Measurements from ENCODE around the gene RND3. TPM values are rescaled to one million over a fixed set of nuclear protein-coding genes. Genes with fewer than 3 reads are reported as not detected.

RND3 gene
- total and polyA plus RNA-seq, 3 experiments from 2014 or later: not detected

DNA sequence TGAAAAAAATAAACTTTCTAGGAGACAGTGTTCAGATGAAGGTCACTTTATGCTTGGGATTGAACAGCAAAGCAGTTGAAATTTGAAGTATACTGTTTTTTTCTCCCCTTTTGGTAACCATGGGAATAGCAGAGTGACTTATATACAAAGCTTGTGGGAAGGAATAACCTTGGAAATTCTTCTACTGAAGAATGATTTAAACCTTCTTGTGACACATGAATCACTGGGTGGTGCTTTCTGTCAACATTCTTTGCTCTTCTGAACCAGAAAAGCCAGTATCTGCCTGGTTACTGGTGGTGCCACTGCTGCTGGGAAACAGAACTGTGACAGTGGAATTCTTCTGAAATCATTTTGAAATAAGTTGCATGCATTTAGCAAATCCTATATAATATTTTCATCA is 39.4 kb upstream of the RND3 start:
- ChIA-PET CTCF (no interaction called here), POLR2A (no interaction called here)
- H3K27ac ChIP-seq (ENCODE audit: low read depth, low read length): no peak overlapping the region
- no peaks in the 10 kb centered on the region for H3K4me1 ChIP-seq (ENCODE audit: insufficient read depth, low read length)
- Mint-ChIP-seq H3K4me1 (no peaks in the 10 kb centered on the region), H3K4me3 (no peak overlapping the region), H3K36me3 (no peaks in the 10 kb centered on the region), H3K9me3 (peaks cover 0 to 2% (median 0%) of the 10 kb centered on the region in 5 donors), H3K27me3 (peaks cover 0 to 2% of the 10 kb centered on the region in 2 donors), H3K27ac (no peak overlapping the region)
- no peak overlapping the region for H3K4me3 ChIP-seq (ENCODE audit: low read length)
- H3K9me3 ChIP-seq (ENCODE audit: low read length): no peaks in the 10 kb centered on the region
- no peaks in the 10 kb centered on the region for H3K36me3 ChIP-seq (ENCODE audit: insufficient read depth, low read length)
- DNase-seq: no peak
- H3K27me3 ChIP-seq (ENCODE audit: insufficient read depth, low read length, poor library complexity, severe bottlenecking): no peaks in the 10 kb centered on the region

DNA sequence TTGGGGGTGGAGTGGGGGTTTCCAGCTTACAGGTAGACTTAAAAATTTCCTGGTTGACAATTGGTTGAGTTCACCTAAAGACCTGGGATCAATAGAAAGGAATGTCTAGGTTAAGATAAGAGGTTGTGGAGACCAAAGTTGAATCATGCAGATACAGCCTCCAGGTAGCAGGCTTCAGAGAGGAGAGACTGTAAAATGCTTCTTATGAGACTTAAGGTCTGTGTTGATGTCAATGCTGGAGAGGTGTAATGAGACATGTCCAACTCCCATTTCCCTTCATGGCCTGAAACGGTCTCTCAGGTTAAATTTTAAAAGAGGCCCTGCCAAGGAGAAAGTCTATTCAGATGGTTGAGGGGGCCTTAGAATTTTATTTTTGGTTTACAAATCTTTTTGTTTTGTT is 38.5 kb upstream of the RND3 start:
- DNase-seq: no peak
- Mint-ChIP-seq H3K36me3 (no peaks in the 10 kb centered on the region), H3K4me1 (no peaks in the 10 kb centered on the region), H3K4me3 (no peak overlapping the region), H3K9me3 (peaks cover 0 to 2% (median 0%) of the 10 kb centered on the region in 5 donors), H3K27ac (no peak overlapping the region), H3K27me3 (peaks cover 0 to 2% of the 10 kb centered on the region in 2 donors)
- ChIA-PET CTCF (no interaction called here), POLR2A (no interaction called here)
- H3K4me3 ChIP-seq (ENCODE audit: low read length): no peak overlapping the region
- H3K27ac ChIP-seq (ENCODE audit: low read depth, low read length): no peak overlapping the region
- no peaks in the 10 kb centered on the region for H3K36me3 ChIP-seq (ENCODE audit: insufficient read depth, low read length)
- H3K4me1 ChIP-seq (ENCODE audit: insufficient read depth, low read length): no peaks in the 10 kb centered on the region
- H3K9me3 ChIP-seq (ENCODE audit: low read length): no peaks in the 10 kb centered on the region
- no peaks in the 10 kb centered on the region for H3K27me3 ChIP-seq (ENCODE audit: insufficient read depth, low read length, poor library complexity, severe bottlenecking)

DNA sequence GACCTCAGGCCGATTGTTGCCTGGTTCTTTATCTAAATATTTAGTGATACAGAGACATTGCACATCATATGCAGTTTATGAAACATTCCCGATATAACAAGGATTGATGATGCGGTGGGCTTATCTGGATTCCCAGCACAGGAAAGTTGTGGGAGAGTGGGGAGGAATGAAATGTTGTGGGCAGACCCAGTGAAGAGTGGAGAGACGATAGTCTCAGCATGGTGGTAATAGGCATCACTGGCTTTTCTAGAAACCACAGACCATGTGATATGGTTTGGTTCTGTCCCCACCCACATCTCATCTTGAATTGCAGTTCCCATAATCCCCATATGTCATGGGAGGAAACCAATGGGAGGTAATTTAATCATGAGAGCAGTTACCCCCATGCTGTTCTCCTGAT is 34.8 kb upstream of the RND3 start:
- Histone ChIP-seq H3K36me3 (ENCODE audit: insufficient read depth, low read length) (no peaks in the 10 kb centered on the region), H3K4me3 (ENCODE audit: low read length) (no peak overlapping the region), H3K4me1 (ENCODE audit: insufficient read depth, low read length) (no peaks in the 10 kb centered on the region), H3K27ac (ENCODE audit: low read depth, low read length) (no peak overlapping the region), H3K27me3 (ENCODE audit: insufficient read depth, low read length, poor library complexity, severe bottlenecking) (no peaks in the 10 kb centered on the region), H3K9me3 (ENCODE audit: low read length) (no peaks in the 10 kb centered on the region)
- POLR2A ChIA-PET: no interaction called here
- peaks cover 0 to 5% (median 2%) of the 10 kb centered on the region in 5 donors for H3K9me3 Mint-ChIP-seq
- CTCF ChIA-PET: no interaction called here
- H3K27ac Mint-ChIP-seq: no peak overlapping the region
- no peak overlapping the region for H3K4me3 Mint-ChIP-seq
- H3K36me3 Mint-ChIP-seq: no peaks in the 10 kb centered on the region
- H3K27me3 Mint-ChIP-seq: no peaks in the 10 kb centered on the region
- no peaks in the 10 kb centered on the region for H3K4me1 Mint-ChIP-seq
- no peak for DNase-seq

DNA sequence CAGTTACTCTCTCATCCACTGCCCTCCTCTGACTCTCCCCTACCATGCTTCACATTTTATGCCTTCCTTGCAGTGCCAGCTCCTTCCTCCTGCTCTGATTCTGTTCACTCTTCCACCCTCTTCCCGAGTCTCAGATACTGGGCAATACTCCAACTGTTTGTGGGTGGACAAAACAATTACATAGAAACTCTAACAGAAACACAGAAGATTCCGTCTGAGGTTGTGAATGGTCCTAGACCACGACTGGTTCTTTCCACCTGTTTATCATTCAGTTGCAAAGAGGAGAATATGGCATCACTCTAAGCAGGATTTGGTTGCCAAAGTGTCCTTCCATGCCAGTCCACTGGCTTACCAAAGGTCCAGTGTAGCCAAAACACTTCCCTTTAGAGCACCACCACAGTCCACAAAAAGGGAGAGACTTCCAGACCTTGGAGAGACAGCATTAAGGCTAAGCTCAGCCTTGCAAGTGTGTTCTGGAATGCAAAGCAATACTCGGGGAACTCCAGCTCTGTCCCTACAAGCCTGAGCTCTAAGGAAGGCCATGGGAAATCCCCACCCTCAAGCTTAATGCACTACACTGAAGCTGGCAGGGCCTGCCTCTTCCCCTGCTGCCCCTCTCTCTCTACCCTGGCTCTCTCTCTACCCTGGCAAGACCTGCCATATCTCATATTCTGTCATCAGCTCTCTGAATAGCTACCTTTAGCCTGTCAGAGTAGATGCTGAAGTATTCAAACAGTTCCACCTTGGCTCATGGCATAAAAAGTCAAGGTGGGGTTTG is 33.6 kb upstream of the RND3 start:
- no peak overlapping the region for H3K27ac Mint-ChIP-seq
- H3K4me3 Mint-ChIP-seq: no peak overlapping the region
- no peak overlapping the region for H3K27ac ChIP-seq (ENCODE audit: low read depth, low read length)
- DNase-seq: no peak
- H3K27me3 Mint-ChIP-seq: no peaks in the 10 kb centered on the region
- no peak overlapping the region for H3K4me3 ChIP-seq (ENCODE audit: low read length)
- no peaks in the 10 kb centered on the region for H3K36me3 ChIP-seq (ENCODE audit: insufficient read depth, low read length)
- ChIA-PET CTCF (no interaction called here), POLR2A (no interaction called here)
- H3K4me1 Mint-ChIP-seq: no peaks in the 10 kb centered on the region
- no peaks in the 10 kb centered on the region for H3K36me3 Mint-ChIP-seq
- peaks cover 0 to 9% (median 4%) of the 10 kb centered on the region in 5 donors for H3K9me3 Mint-ChIP-seq
- H3K4me1 ChIP-seq (ENCODE audit: insufficient read depth, low read length): no peaks in the 10 kb centered on the region
- H3K27me3 ChIP-seq (ENCODE audit: insufficient read depth, low read length, poor library complexity, severe bottlenecking): no peaks in the 10 kb centered on the region
- no peaks in the 10 kb centered on the region for H3K9me3 ChIP-seq (ENCODE audit: low read length)

DNA sequence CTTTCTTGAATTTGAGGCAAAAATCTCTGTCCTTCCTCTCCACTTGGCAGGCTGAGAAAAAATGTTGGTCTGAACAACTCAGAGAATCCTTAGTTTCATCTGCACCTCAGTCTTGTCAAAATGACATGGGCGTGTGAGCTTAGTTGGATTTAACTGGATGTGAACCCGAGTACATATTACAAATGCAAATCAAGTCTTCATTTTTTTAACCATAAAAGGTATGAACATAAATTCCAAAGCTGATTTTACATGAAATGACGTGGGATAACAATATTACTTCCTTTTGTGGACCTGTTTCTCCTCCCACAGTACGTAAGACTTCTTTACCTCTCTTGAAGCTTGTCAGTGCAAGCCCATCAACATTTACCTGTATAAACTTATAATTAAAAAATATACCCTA is 32.6 kb upstream of the RND3 start:
- Mint-ChIP-seq H3K36me3 (no peaks in the 10 kb centered on the region), H3K4me1 (no peaks in the 10 kb centered on the region)

DNA sequence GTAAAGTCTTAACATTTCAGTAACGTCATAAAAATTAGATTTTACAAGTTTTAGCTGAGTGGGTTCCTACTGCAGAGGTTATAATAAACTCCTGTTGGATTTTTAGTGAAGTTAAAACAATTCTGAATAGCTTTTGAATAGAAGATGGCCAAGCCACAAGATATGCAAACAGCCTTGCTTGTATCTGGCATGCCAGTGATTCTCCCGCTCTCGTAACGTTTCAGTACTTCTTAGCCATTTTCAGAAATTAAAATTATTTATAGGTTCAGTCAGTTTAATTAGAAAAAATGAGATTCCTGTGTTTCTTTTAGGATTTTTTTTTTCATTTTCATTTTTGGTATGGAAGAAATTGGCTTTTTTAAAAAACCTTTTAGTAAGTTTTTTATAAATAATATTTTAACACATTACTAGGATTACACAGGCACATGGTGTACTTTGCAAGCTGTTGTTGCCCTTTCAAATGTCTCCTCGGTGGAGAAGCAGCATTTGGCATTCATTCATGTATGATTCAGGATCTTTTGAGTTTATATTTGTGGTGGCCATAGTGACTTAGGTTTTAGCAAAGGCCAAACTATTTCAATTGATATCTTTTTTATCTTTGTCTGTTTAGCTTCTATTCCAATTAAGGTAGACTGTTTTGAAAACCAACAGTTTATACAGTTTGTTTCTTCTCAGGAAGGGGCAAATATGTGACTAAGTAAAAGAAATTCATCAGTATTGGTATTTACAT is 30.6 kb upstream of the RND3 start:
- H3K36me3 Mint-ChIP-seq: no peaks in the 10 kb centered on the region
- peaks cover 0 to 9% (median 2%) of the 10 kb centered on the region in 5 donors for H3K9me3 Mint-ChIP-seq
- no peaks in the 10 kb centered on the region for H3K36me3 ChIP-seq (ENCODE audit: insufficient read depth, low read length)
- no peaks in the 10 kb centered on the region for H3K27me3 ChIP-seq (ENCODE audit: insufficient read depth, low read length, poor library complexity, severe bottlenecking)
- no peak overlapping the region for H3K27ac Mint-ChIP-seq
- H3K27me3 Mint-ChIP-seq: no peaks in the 10 kb centered on the region
- H3K4me1 Mint-ChIP-seq: no peaks in the 10 kb centered on the region
- ChIA-PET CTCF (no interaction called here), POLR2A (no interaction called here)
- no peak overlapping the region for H3K4me3 ChIP-seq (ENCODE audit: low read length)
- DNase-seq: no peak
- H3K9me3 ChIP-seq (ENCODE audit: low read length): no peaks in the 10 kb centered on the region
- H3K27ac ChIP-seq (ENCODE audit: low read depth, low read length): no peak overlapping the region
- no peaks in the 10 kb centered on the region for H3K4me1 ChIP-seq (ENCODE audit: insufficient read depth, low read length)
- no peak overlapping the region for H3K4me3 Mint-ChIP-seq

More for the DNA sequence above, 32.6 kb upstream of the RND3 start:
- Mint-ChIP-seq H3K4me3 (no peak overlapping the region), H3K27ac (no peak overlapping the region), H3K27me3 (no peaks in the 10 kb centered on the region), H3K9me3 (peaks cover 0 to 9% (median 4%) of the 10 kb centered on the region in 5 donors)
- Histone ChIP-seq H3K9me3 (ENCODE audit: low read length) (no peaks in the 10 kb centered on the region), H3K27ac (ENCODE audit: low read depth, low read length) (no peak overlapping the region), H3K4me1 (ENCODE audit: insufficient read depth, low read length) (no peaks in the 10 kb centered on the region), H3K36me3 (ENCODE audit: insufficient read depth, low read length) (no peaks in the 10 kb centered on the region), H3K27me3 (ENCODE audit: insufficient read depth, low read length, poor library complexity, severe bottlenecking) (no peaks in the 10 kb centered on the region), H3K4me3 (ENCODE audit: low read length) (no peak overlapping the region)
- DNase-seq: no peak
- ChIA-PET CTCF (no interaction called here), POLR2A (no interaction called here)

DNA sequence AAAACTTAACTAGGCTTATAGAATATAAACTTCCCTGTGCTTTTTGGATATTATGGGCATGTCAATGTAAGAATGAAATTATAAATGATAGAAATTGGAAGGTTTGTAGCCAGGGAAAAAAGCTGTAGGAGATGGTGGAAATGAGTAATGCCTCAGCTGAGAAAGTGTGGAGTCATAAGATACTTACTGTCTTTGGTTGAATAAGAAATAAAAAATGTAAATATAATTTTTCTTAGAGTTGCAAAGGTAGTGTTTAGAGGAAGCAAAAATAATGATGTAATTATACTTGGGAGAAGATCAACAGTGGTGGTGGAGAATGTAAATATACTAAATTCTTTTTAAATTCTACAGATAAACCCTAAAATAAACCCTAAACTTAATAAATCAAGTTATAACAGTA is 26.2 kb upstream of the RND3 start:
- POLR2A ChIA-PET: no interaction called here

DNA sequence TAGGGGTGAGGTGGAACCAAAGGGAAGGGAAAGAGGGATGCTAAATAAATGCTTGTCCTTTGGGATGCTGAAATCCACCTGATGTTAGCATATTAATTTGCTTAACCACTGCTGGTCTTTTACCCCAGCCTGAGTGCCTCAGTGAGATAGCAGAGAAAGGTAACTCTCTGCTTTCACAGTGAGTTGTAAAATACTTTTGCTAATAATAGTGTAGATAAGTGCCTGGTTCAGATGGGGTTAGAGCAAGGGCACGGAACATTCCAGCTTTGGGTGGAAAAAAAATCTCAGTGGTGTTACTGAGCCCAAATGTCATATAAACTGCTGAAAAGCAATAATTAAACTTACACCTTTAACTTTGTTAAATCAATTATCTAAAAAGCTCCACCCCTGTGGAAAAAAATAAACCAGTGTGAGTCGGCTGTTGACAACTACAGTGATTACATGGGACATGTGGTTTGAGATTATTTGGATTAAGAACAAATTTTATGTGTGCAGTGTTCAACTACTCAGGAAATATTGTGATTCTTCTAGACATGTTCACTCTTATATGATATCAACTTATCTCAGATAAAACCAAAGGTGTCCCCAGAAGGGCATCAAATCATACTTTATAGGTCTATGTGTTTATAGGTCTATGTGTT is 21.1 kb upstream of the RND3 start:
- POLR2A ChIA-PET: no interaction called here
- no peak overlapping the region for H3K27ac Mint-ChIP-seq

More for the DNA sequence above, 26.2 kb upstream of the RND3 start:
- Mint-ChIP-seq H3K4me1 (no peaks in the 10 kb centered on the region), H3K27me3 (no peaks in the 10 kb centered on the region), H3K4me3 (no peak overlapping the region), H3K27ac (no peak overlapping the region), H3K9me3 (peaks cover 0 to 9% (median 2%) of the 10 kb centered on the region in 5 donors), H3K36me3 (no peaks in the 10 kb centered on the region)
- no peaks in the 10 kb centered on the region for H3K36me3 ChIP-seq (ENCODE audit: insufficient read depth, low read length)
- H3K27me3 ChIP-seq (ENCODE audit: insufficient read depth, low read length, poor library complexity, severe bottlenecking): no peaks in the 10 kb centered on the region
- H3K9me3 ChIP-seq (ENCODE audit: low read length): no peaks in the 10 kb centered on the region
- CTCF ChIA-PET: no interaction called here
- no peak overlapping the region for H3K4me3 ChIP-seq (ENCODE audit: low read length)
- no peak overlapping the region for H3K27ac ChIP-seq (ENCODE audit: low read depth, low read length)
- no peak for DNase-seq
- no peaks in the 10 kb centered on the region for H3K4me1 ChIP-seq (ENCODE audit: insufficient read depth, low read length)

More for the DNA sequence above, 21.1 kb upstream of the RND3 start:
- Histone ChIP-seq H3K27me3 (ENCODE audit: insufficient read depth, low read length, poor library complexity, severe bottlenecking) (no peaks in the 10 kb centered on the region), H3K4me1 (ENCODE audit: insufficient read depth, low read length) (no peaks in the 10 kb centered on the region), H3K9me3 (ENCODE audit: low read length) (no peaks in the 10 kb centered on the region), H3K4me3 (ENCODE audit: low read length) (no peak overlapping the region), H3K27ac (ENCODE audit: low read depth, low read length) (no peak overlapping the region), H3K36me3 (ENCODE audit: insufficient read depth, low read length) (no peaks in the 10 kb centered on the region)
- H3K36me3 Mint-ChIP-seq: no peaks in the 10 kb centered on the region
- CTCF ChIA-PET: no interaction called here
- no peaks in the 10 kb centered on the region for H3K4me1 Mint-ChIP-seq
- peaks cover 0 to 4% (median 0%) of the 10 kb centered on the region in 5 donors for H3K9me3 Mint-ChIP-seq
- H3K4me3 Mint-ChIP-seq: no peak overlapping the region
- no peaks in the 10 kb centered on the region for H3K27me3 Mint-ChIP-seq
- DNase-seq: no peak

All from CD8-positive, alpha-beta memory T cell (primary cell).